Transverse colon (tissue), 4 donors: ENCODE results near the gene DMD.

Experiments used
- EP300 ChIP-seq: sonication (generic); formaldehyde crosslinking; IDR thresholded peaks from one replicate; pipeline ENCODE4 v1.6.1; 2017; ENCODE audit warnings: antibody characterized with exemption, low read depth
- POLR2A ChIP-seq: fragments of 450-650 bp; IDR thresholded peaks from one replicate; pipeline ENCODE4 v1.6.1; 2016; ENCODE audit warnings: antibody characterized with exemption, mild to moderate bottlenecking, moderate library complexity
- POLR2AphosphoS5 ChIP-seq, 3 donors: sonication (generic); formaldehyde crosslinking; IDR thresholded peaks; one replicate each; pipeline ENCODE4 v1.6.1; 2016; ENCODE audit warnings: antibody characterized with exemption in 3 of 3
- TF ChIP-seq, protein P1 (sequence below), 5 experiments: fragments of 200-600 bp in 3 of 5; fragments of 450-650 bp in 2 of 5; sonication (generic) in 3 of 5; IDR thresholded peaks; 1 replicate in 2 of 5; 2 replicates in 3 of 5; pipeline ENCODE4 v1.5.1; 2016 to 2017; ENCODE audit warnings: antibody characterized with exemption in 5 of 5, inconsistent platforms in 3 of 5, mild to moderate bottlenecking in 2 of 5, moderate library complexity in 1 of 5

DNA sequence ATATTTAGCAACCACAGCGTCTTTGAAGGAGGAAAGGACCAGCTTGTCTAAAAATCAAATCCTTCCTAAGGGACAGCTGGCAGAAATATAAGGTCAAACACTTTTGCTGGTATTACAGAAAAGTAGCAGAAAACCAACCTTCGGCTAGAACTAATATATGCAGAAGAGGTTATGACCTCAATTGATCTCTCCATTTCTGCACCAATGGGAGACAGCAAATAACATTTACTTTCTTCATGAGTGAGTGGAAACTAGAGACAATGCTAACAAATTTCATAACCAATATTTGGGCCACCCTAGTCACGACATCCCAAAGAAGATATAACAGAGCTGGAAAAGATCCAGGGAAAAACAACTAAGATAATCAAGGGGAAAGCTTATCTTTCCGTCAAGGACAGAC lies 1892.5 kb downstream of the DMD start:
- TF ChIP-seq, protein P1, sequence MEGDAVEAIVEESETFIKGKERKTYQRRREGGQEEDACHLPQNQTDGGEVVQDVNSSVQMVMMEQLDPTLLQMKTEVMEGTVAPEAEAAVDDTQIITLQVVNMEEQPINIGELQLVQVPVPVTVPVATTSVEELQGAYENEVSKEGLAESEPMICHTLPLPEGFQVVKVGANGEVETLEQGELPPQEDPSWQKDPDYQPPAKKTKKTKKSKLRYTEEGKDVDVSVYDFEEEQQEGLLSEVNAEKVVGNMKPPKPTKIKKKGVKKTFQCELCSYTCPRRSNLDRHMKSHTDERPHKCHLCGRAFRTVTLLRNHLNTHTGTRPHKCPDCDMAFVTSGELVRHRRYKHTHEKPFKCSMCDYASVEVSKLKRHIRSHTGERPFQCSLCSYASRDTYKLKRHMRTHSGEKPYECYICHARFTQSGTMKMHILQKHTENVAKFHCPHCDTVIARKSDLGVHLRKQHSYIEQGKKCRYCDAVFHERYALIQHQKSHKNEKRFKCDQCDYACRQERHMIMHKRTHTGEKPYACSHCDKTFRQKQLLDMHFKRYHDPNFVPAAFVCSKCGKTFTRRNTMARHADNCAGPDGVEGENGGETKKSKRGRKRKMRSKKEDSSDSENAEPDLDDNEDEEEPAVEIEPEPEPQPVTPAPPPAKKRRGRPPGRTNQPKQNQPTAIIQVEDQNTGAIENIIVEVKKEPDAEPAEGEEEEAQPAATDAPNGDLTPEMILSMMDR (IDR thresholded peaks at IDR 0.05) = no peak
- TF ChIP-seq POLR2A (no peak), POLR2AphosphoS5 (IDR thresholded peaks at IDR 0.05) (no peak), EP300 (no peak)
